Hindlimb muscle (tissue), 1 donor: ENCODE data around the gene KLHL42. TPM values are rescaled to one million over a fixed set of nuclear protein-coding genes. Genes with fewer than 3 reads are reported as not detected.
"Not testable (repeated sequence)": the region's sequence is repeated elsewhere in the genome, so short reads cannot be mapped to it uniquely, and the experiment has no call there.

Experiments used
- DNase-seq: peaks from one replicate; pipeline ENCODE4 v3.0.0-alpha.2; 2013
- polyA plus RNA-seq: library from polyadenylated mRNA; unstranded; fragments of 120-200 nt; gene quantifications from one replicate; pipeline ENCODE4 v1.2.1, GENCODE V29; 2013; ENCODE audit not compliant: insufficient read length

Gene KLHL42
- polyA plus RNA-seq, 1 donor: 13.6 TPM

DNA sequence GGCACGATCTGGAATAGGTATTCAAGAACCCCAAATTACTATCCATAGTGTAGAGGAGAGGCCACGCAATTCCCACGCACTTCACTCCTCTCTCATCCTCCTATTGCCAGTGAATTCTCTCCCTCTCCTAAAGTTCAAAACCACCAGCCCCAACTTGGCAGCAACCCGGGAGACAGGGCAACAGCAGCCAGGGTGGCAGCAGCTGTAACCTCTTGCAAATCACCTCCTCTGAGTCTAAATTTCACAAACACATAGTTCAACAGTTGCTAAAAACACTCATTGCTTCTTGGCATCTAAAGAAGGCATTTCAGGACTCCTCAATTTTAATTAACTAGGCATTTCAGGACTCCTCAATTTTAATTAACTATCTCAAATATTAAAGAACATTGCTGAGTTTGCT, 37.7 kb downstream of the KLHL42 start:
- DNase-seq: no peak

DNA sequence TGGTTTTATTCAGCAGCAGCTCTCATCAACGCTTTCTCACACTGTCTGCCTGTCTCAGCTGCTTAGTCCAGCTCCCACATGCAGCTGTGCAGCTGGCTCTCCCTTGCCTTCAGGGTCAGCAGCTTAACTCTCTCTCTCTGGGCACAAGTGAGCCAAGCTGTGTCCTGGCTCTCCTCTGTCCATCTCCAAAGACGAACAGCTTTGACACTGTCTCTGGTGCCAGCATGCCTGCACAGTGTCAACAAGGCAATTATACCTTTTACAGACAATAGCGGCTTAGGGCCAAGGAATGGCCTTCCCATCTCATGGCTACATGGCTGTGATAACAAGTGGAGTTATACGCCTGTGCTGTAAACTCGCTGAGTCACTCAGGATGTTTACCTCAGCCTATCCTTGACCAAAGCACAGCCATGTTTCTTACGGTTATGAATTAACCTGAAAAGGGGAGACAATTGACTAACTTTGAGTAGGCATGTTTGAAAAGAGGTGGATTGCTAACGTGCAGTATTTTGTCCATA, 38.4 kb downstream of the KLHL42 start:
- peak; percentile 19 for DNase-seq

GRCh38 chr12:27820564-27820963, 40.5 kb downstream of the KLHL42 start:
- no peak for DNase-seq

DNA sequence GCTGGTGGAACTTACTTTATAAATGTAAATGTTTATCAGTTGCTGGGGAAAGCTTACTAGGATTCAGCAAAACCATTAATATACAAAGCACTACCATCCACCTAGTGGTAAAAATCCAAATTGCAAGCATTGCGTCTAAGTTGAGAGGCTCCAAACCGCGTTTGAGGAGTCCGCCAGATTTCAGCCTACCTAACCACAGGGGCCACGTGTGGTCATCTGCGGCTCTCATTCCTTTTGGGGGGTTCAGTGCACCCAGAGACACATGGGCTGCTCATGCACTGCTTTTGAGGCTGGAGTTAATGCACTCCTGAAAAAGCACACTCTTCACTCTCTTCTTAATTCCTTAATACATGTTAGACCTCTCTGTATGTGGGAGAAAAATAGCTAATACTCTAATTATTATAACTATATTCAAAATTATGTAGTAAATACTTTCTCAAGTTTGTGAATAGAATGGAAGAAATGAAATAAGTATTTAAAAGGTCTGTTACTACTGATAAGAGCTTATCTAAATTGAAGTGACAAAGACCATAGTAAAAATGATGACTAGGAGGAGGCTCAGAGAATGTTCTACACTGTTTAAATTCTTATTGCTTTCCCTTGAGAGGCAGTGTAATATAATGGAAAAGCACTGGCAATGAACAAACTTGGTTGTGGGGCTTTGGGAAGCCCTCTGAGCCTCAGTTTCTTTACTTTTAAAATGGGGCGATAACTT, 41.4 kb downstream of the KLHL42 start:
- peak; percentile 60 for DNase-seq

- DNase-seq: no peak
These were observed 42.2 kb downstream of the KLHL42 start for GRCh38 chr12:27822076-27822712.

DNA sequence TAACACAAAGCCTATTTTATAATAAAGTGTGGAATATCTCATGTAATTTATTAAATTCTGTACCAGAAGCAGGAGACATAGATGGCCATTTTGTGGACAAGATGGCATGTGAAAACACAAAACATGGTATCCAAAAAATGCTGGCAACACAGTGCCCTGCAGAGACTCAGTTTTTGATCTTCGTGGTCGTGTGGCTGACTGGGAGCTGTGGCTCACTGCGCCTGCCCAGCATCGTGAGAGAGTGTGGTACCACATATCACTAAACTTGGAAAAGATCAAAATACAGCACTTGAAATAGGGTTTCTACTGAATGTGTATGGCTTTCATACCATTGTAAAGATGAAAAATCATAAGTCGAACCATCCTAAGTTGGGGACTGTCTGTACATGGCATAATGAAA, 43.0 kb downstream of the KLHL42 start:
- DNase-seq: no peak

GRCh38 chr12:27824126-27824842, 44.3 kb downstream of the KLHL42 start:
- no peak for DNase-seq

DNA sequence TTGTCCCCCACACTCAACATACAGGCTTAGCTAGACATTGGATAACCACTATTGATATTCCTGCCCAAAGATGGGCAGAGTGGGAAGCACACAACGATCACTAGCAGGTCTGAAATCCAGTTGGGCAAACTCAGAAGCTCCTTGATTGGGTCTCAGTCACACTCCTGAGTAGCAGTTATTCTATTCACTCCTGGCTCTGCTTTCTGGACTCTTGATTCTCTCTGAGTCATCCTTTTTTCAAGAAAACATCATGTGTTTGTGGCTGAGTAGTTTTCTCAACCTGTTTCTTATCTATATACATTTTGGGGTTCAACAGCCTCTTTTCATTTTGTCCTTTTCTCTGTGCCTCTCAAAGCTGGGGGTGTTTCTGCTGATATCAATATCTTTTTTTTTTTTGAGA, 46.0 kb downstream of the KLHL42 start:
- DNase-seq: no peak

DNA sequence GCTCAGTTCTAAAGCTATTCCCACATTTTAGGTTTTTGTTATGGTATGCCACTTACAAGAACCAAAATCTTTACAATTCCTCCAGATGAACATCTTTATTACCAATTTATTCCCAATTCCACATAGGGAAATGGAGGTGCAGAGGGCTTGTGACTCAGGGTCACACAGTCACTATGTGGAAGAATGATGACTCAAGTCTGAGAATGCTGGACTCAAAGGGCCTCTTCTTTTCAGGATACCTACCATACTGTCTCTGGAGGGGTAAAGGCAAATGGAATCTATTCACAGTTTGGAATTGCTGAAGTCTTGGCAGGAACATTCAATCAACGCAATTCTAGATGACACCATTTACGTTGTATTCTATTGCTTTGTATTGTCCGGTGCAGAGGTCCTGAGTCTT, 48.2 kb downstream of the KLHL42 start:
- DNase-seq: no peak

- no peak for DNase-seq
These were observed 58.6 kb downstream of the KLHL42 start for GRCh38 chr12:27838543-27839185.

GRCh38 chr12:27840229-27840999, 60.4 kb downstream of the KLHL42 start:
- DNase-seq: no peak

- DNase-seq: no peak
These were observed 61.4 kb downstream of the KLHL42 start for GRCh38 chr12:27841392-27841882.

DNA sequence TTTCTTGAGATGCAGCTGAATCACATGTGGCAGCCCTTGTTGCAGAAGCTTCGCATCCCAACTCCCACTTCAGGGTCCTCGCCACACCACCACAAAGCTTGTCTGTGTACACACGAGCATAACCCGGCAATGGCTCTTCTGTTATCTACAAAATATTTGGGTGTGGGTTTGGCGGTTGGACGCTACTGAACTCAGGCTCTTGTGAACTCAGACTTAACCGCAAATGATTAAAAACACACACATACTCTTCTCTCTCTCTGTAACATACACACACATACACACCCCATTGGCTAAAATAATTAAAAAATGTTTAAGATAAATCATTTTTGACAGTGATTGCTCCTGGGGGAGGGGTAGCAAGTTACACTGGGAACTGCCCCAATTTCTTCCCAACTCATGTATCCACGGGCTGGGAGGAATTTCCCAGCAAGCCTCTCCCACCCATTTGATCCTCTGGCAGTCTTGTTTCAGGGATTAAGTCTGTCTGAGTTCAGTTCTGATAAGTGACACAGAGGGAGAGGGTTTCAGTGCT, 63.7 kb downstream of the KLHL42 start:
- no peak for DNase-seq

GRCh38 chr12:27844366-27845090, 64.5 kb downstream of the KLHL42 start:
- DNase-seq: no peak

GRCh38 chr12:27845187-27845586, 65.2 kb downstream of the KLHL42 start:
- no peak for DNase-seq

GRCh38 chr12:27845706-27846105, 65.7 kb downstream of the KLHL42 start:
- DNase-seq: not testable (repeated sequence)

- DNase-seq: not testable (repeated sequence)
These were observed 67.3 kb downstream of the KLHL42 start for GRCh38 chr12:27847293-27847692.

GRCh38 chr12:27851311-27851710, 71.3 kb downstream of the KLHL42 start:
- no peak for DNase-seq

- no peak for DNase-seq
These were observed 72.1 kb downstream of the KLHL42 start for GRCh38 chr12:27852117-27852516.
